HG03378 (cell line): ENCODE data around the gene TPGS1.

ENCODE experiments used
- ATAC-seq: cut with Tn5 transposase; IDR thresholded peaks from one replicate; pipeline ENCODE4 v1.9.1; 2021; ENCODE audit warnings: mild to moderate bottlenecking, moderate library complexity; ENCODE audit not compliant: unreplicated experiment

Gene TPGS1

DNA sequence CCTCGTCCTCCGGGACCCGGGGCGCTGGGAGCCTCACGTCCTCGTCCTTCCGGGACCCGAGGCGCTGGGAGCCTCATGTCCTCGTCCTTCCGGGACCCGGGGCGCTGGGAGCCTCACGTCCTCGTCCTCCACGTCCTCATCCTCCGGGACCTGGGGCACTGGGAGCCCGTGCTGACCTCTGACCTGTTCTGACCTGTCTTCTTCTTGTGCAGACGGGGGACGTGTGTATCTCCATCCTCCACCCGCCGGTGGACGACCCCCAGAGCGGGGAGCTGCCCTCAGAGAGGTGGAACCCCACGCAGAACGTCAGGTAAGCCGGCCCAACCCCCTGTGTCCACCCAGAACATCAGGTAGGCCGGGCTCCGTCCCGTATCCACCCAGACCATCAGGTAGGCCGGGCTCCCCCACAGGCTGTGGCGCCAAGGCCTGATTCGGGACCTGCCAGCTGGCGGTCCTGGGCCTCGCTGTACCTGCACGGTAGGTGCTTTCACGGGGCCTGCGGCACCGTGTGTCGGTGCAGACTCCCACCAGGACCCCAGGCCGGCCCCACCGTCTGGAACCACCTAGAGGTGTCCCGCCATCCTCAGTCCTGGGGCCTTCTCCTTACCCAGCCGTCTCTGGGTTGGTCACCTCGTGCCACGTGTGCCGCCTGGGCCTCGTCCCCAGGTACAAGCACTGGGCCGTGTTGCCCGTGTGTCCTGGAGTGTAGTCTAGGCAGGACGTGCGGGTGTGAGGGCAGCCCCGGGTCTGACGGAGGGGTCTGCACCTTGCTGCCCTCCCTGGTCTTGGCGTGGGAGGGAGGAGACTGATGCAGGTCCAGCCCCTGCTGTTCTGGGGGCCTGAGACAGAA is 29.0 kb downstream of the TPGS1 start:
- ATAC-seq: no peak

DNA sequence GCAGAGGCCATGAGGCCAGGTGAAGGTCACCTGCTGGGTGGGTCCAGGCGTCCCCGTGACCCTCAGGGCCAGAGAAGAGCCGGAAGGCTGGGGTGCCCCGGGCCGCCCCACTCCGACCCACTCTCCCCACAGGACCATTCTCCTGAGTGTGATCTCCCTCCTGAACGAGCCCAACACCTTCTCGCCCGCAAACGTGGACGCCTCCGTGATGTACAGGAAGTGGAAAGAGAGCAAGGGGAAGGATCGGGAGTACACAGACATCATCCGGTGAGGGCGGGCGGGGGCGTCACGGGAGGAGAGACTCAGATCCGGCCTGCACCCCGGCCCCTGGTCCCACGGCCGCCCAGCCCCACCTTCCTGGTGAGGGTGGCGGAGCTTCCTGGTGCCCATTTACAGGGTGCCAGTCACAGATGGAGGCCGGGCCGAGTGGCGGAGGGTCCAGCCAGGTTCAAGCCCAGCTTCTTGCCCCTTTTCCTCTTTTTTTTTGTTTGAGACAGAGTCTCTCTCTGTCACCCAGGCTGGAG is 29.6 kb downstream of the TPGS1 start:
- no peak for ATAC-seq

DNA sequence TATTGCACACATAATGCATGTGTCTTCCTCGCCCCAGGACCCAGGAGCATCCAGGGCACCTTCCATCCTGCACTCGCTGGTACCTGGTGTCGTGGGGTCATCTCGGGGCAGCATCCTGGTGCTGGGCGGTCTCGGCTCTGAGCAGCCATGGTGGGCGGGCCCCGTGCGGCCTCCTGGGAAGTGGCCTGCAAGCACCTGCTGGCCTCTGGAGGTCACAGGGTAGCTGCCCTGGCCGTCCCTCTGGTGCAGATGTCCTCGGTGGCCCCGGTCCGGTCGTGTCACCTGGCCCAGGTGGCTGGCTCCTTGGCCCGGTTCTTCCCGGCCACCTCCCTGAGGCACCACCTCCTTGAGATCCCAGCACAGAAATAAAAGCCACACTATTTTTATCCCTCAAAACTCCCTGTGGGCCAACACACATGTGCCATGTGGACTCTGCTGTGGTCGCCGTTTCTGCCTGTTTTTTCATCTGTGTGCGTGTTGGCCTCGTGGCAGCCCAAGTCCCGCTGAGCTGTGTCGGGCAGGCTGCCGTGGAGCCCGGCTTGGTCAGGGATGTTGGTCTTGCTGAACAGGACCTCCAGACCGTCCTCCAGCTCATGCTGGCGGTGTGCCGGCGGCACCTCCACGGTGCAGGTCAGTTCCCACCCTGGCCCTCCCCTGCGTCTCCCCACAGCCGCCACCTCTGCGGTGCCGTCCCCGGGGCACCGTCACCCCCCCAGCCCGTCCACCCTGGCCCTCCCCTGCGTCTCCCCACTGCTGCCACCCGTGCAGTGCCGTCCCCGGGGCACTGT is 31.5 kb downstream of the TPGS1 start:
- no peak for ATAC-seq

DNA sequence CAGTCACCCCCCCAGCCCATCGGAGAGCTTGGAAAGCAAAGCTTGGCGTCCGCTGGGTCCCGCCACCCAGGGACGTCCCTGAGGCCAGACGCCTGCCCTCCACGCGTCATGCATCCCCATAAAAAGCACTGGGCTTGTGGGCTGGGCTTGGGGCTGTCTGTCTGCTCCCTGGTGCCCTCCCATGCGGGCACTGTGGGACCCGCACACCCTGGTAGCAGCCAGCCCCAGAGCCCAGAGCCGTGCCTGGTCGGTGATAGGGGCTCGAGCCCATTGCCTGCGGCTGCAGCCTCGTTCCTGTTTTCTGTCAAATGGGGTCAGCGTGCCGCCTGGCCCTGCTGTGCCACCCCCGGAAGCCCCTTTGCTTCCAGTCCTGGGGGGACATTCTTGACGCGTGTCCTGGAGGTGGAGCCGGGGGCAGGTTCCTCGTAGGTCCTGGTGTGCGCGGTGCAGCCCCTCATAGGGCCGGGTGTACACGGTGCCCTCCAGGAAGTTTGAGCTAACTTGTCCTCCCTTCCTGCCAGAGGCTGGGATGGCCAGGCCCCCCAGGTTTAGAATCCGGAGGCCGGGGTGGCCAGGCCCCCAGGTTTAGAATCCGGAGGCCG is 32.2 kb downstream of the TPGS1 start:
- ATAC-seq: no peak

DNA sequence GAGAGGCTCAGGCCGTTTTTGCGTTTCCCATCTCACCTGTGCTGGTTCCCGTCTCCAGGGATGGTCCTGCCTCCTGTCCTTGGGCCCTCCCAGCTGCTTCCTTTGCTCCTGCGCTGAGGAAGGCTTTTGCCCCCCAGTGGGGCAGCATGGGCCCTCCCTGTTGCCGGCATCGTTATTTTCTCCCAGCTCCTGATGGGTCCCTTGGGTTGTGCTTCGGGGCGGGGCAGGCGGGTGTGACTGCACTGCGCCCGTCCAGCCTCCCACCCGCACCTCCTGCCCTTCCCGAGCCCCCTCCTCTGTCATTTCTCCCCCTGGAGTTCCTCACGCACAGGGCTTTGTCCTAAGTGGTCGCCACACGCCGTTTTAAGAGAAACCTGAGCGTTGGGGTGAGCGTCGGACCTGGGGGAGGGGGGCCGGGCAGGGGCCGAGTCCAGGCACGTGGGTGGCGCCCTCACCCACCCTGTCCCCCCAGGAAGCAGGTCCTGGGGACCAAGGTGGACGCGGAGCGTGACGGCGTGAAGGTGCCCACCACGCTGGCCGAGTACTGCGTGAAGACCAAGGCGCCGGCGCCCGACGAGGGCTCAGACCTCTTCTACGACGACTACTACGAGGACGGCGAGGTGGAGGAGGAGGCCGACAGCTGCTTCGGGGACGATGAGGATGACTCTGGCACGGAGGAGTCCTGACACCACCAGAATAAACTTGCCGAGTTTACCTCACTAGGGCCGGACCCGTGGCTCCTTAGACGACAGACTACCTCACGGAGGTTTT is 33.8 kb downstream of the TPGS1 start:
- no peak for ATAC-seq

DNA sequence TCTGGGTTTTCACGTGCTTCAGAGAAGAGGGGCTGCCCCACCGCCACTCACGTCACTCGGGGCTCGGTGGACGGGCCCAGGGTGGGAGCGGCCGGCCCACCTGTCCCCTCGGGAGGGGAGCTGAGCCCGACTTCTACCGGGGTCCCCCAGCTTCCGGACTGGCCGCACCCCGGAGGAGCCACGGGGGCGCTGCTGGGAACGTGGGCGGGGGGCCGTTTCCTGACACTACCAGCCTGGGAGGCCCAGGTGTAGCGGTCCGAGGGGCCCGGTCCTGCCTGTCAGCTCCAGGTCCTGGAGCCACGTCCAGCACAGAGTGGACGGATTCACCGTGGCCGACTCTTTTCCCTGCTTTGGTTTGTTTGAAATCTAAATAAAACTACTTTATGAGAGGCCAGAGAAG is 34.4 kb downstream of the TPGS1 start:
- ATAC-seq: no peak

DNA sequence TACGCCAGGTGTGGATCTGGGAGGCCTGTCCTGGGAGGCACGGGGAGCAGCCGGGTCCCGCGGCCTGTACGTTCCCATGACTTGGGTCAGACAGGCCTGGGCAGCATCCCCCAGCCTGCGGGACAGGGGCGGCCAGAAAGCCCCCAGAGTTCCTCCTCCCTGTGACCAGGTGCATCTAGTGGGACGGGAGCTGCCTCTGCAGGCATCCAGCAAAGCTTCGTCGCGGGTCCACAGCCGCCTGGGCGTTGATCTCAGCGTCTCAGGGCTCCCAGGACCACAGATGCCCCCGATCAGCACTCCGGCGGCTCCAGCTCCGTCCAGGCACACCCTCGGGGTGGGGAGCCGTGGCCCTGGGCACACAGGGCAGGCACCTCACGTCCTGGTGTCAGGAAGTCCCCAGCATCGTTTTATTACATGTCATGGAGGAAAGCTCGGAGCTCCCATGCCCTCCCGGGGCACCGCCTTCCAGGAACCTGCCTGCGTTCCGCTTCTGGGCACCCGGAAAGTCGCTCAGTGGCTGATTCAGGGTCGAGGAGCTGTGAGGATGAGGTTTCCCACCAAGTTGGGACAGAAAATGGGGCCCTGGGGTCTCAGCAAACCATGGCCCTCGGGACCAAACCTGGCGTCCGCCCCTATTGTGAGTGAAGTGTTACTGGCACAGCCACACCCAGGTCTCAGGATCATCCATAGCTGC is 35.0 kb downstream of the TPGS1 start:
- no peak for ATAC-seq

DNA sequence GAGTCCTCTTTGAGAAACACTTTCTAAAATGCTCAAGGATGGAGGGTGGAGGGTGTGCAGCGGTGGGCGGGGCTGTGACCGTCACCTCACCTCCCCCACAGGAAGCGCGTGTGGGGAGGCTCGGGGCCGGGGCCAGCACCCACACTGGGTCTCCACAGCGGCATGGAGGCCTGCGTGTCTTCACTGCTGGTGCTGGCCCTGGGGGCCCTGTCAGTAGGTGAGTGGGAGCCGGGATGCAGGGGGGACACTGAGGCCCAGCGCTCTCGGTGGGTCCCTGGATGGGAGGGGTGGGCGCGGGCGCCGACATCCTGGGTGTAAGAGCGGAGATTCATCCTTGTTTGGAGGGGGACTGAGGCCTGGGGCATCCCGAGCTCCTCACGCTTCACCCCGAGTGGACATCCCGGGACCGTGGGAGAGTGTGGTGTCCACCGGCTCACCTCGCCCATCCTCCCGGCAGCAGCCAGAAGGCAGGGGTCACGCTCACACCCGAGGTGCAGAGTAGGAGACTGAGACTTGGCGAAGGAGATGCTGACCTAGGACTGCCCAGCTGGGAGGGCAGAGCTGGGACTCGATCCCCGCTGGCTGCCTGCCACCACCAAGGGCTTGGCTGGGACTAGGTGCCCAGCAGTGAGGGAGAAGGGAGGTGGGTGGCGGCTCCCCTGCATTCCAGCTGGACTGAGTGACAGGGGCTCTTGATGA is 36.8 kb downstream of the TPGS1 start, which contains the start of gene GZMM:
TSS of gene GZMM (plus strand) at position 144 of the 699 bp plus-strand sequence. CDS start at position 163, 19 bp downstream.
- ATAC-seq: no peak

DNA sequence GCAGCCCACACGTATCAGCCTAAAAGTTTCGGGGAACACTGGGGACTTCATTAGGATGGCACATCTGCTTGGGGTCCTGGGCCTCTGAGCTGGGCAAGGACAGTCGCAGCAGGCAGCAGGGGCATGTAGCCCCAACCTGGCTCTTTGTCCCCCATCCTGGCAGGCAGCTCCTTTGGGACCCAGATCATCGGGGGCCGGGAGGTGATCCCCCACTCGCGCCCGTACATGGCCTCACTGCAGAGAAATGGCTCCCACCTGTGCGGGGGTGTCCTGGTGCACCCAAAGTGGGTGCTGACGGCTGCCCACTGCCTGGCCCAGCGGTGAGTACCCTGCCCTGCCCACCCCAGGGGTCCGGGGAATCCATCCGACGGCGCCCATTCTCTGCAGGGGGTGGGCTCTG is 39.8 kb downstream of the TPGS1 start:
- no peak for ATAC-seq

DNA sequence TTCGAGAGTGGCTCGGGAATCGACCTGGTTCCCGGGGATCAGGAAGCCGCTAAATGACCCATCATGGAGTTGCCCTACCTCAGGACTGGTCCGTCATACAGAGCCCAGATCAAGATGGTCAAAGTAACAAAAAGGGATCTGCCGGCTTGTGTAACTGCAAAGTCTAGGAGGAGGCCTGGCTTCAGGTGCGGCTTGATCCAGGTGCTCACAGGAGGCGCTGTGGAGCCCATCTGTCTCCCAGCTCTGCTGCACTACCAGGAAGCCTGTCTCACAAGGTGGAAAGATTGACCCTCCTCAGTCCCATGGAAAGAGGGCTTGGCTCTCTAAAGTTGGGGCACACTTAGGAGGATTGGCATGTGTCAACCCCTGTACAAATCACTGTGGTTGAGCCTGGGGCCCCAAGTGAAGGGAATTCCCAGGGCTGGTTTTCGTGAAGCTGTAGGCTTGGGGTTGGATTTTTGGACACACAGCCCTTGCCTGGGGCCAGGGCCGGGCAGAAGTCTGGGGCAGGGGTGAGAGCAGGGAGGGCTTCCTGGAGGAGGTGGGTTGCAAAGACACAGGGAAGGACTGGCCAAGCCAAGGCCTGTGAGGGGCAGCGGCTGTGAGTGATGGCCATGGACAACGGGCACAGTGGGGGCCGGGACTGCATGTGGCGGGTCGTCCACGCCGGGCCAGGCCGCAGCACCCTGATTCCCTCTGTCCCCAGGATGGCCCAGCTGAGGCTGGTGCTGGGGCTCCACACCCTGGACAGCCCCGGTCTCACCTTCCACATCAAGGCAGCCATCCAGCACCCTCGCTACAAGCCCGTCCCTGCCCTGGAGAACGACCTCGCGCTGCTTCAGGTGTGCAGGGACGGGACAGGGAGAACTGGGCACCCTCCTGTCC is 40.8 kb downstream of the TPGS1 start:
- no peak for ATAC-seq

DNA sequence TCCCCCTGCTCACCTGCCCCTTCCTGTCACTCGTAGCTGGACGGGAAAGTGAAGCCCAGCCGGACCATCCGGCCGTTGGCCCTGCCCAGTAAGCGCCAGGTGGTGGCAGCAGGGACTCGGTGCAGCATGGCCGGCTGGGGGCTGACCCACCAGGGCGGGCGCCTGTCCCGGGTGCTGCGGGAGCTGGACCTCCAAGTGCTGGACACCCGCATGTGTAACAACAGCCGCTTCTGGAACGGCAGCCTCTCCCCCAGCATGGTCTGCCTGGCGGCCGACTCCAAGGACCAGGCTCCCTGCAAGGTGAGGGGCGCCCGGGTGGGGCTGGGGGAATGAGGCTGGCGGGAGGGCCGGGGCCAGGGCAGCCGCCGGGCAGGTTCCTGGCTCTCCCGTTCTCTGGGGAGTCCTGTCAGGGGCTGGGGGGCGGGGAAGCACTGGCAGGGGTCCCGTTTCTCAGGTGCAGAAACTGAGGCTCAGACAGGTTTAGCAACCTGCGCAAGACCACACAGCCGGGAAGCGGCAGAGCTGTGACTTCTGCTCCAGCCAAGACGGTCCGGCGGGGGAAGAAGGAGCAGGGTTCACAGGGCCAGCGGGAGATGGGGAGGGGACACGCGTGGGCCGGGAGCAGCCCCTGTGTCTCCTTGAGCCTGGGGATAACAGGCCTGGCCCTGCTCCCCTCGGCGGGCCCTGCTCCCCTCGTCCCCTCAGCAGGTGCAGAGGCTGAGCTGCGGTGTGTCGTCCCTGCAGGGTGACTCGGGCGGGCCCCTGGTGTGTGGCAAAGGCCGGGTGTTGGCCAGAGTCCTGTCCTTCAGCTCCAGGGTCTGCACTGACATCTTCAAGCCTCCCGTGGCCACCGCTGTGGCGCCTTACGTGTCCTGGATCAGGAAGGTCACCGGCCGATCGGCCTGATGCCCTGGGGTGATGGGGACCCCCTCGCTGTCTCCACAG is 41.9 kb downstream of the TPGS1 start:
- no peak for ATAC-seq

DNA sequence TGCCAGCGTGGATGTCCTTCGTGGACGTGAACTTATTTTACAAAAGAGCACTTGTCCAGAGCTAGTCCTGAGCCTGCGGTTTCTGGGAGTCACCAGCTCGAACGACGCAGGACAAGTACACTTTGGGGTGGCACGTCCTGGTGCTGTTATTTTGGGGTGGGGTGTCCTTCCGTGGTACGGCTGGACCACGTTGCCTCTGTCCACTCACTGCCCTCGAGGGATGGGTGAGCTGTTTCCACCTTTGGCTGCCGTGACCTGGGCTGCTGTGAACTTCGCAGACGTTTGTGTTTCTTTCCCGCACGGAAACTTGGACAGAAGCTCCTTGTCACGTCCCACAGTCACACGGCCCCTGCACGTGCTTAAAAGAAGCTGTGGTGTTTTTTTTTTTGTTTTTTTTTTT is 47.5 kb downstream of the TPGS1 start:
- no peak for ATAC-seq

DNA sequence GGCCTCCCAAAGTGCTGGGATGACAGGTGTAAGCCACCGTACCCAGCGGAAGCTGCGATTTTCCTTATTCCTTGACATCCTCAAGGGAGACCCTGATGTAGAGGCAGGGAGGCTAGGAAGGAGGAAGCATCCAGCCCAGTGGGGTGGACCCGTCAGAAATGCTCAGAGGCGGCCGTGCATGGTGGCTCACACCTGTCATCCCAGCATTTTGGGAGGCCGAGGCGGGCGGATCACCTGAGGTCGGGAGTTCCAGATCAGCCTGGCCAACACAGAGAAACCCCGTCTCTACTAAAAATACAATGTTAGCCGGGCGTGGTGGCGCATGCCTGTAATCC is 48.1 kb downstream of the TPGS1 start:
- ATAC-seq: no peak

DNA sequence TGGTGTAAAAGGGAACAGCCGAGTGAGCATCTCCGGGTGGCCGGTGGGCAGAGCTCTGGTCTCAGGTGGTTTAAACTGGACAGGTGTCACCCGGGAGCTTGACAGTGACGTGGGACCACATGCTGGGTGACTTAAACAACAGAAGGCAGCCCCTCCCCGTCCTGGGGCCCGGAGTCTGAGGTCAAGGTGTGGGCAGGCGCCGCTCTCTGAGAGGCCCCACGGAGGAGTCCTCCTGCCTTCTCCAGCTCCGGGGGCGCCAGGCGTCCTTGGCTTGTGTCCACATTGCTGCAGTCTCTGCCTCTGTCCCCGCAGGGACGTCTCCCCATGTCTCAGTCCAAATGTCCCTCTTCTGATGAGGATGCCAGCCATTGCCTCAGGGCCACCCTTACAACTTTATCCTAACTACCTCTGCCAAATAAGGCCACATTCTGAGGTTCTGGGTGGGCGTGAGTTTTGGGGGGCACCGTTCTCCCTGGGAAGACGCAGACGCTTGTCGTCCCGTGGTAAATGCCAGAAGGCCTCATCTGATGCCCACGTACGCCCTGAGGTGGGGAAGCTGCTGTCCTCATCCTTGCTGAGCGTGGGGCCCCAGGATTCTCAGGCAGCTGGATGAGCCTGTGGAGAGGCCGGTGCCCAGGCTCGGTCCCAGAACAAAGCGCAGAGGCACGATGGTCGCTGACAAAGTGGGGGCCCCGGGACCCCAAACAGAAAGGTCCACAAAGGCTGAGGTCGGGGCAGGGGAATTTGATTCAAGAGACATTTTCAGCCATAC is 49.5 kb downstream of the TPGS1 start:
- ATAC-seq: no peak

DNA sequence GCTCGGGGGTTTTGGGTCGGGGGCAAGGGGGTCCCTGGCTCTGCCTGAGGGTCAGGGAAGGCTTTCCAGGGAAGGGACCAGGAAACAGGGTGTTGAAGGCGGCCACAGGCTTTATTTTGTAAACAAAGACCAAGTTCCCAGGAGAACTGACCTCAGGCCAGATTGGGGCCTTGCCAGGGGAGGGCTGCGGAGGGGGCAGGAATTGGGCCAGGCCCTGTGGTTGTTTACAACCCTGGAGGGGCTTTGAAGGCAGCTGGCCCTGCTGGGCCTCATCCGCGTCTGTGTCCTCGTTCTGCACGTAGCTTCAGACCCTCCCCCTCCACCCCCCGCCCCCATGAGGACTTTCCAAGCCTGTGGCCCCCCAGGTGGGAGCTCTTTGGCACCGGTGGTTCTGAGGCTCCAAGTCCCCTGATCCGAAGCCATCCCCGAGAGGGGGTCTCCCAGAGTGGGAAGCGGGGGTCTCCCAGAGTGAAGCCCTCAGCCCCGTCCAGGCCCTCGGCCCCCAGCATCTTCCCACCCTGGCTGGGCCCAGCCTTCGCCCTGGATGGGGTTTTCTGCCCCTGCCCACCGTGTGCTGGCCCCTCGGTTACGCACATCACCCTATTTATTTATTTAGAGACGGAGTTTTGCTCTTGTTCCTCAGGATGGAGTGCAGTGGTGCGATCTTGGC is 51.6 kb downstream of the TPGS1 start:
- ATAC-seq: no peak

DNA sequence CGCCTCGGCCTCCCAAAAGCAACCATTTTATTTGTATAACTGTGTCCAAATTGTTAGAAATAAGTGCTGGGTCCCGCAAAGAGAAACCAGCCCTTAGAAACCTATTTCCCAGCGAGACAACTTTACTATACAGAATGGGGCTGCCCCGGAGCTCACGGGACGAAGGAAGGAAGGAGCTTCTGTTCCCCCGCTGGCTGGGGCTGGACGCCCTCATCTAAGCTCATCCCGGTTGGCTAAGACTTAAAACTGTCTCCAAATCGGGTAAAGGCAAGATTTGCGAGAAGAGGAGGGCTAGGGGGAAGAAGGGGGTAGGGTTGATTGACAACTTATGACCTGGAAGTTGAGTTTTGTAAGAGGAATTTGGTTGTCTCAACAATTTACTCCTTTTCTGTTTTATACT is 52.8 kb downstream of the TPGS1 start:
- ATAC-seq: no peak
